GM21423 (cell line): ENCODE data around the gene TMEM59.
"Not testable (repeated sequence)": the region's sequence is repeated elsewhere in the genome, so short reads cannot be mapped to it uniquely, and the experiment has no call there.

Source experiments
- ATAC-seq: cut with Tn5 transposase; IDR thresholded peaks from one replicate; pipeline ENCODE4 v1.9.1; 2021; ENCODE audit warnings: mild to moderate bottlenecking, moderate library complexity; ENCODE audit not compliant: unreplicated experiment

TMEM59 gene

GRCh38 chr1:54013393-54014008 is 39.5 kb downstream of the TMEM59 start:
- ATAC-seq, result no peak

- ATAC-seq, result no peak
Observed at GRCh38 chr1:54012863-54013262, 40.1 kb downstream of the TMEM59 start.

GRCh38 chr1:54012008-54012325 is 41.0 kb downstream of the TMEM59 start:
- ATAC-seq, result no peak

GRCh38 chr1:54011316-54012007 is 41.5 kb downstream of the TMEM59 start:
- ATAC-seq, result no peak

GRCh38 chr1:54010415-54011117 is 42.4 kb downstream of the TMEM59 start:
- ATAC-seq, result no peak

- no peak for ATAC-seq
Observed at GRCh38 chr1:54009406-54009805, 43.6 kb downstream of the TMEM59 start.

DNA sequence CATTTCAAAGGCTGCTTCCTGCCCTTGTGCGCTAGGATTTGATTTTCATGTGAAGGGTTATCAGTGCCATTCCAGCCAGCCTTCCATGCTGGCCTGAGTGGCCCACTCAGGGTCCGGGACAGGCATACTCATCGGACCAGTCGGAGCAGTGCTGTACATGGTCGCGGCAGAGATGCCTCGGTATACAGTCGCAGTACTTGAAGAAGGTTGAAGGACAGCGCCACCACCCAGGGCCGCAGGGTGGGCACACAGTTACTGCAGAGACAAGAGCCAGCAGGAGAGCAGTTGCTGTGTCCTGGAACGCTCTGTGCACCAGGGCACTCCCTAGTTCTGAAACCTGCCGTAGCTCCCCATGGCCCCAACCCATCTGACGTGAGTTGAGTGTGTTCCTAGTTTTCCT is 44.1 kb downstream of the TMEM59 start:
- no peak for ATAC-seq

GRCh38 chr1:54007613-54008012 is 45.4 kb downstream of the TMEM59 start:
- no peak for ATAC-seq

- ATAC-seq, result no peak
Observed at GRCh38 chr1:54006508-54006907, 46.5 kb downstream of the TMEM59 start.

DNA sequence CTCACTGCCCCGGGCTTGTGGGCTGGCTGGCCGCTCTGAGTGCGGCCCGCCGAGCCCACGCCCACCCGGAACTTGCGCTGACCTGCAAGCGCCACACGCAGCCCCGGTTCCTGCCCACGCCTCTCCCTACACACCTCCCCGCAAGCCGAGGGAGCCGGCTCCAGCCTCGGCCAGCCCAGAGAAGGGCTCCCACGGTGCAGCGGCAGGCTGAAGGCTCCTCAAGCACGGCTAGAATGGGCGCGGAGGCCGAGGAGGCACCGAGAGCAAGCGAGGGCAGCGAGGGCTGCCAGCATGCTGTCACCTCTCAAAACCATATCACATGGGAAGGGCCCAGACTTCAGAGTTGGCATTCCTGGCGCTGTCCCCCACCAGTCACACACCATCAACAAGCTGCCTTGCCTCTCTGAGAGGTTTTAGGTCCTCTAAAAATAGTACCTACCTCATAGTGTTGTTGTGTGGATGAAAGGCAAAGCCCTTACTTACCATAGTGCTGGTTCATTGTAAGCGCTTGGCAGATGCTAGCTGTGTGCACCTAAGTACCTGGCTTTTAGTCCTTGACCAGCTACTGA is 48.4 kb downstream of the TMEM59 start:
- ATAC-seq, result no peak

DNA sequence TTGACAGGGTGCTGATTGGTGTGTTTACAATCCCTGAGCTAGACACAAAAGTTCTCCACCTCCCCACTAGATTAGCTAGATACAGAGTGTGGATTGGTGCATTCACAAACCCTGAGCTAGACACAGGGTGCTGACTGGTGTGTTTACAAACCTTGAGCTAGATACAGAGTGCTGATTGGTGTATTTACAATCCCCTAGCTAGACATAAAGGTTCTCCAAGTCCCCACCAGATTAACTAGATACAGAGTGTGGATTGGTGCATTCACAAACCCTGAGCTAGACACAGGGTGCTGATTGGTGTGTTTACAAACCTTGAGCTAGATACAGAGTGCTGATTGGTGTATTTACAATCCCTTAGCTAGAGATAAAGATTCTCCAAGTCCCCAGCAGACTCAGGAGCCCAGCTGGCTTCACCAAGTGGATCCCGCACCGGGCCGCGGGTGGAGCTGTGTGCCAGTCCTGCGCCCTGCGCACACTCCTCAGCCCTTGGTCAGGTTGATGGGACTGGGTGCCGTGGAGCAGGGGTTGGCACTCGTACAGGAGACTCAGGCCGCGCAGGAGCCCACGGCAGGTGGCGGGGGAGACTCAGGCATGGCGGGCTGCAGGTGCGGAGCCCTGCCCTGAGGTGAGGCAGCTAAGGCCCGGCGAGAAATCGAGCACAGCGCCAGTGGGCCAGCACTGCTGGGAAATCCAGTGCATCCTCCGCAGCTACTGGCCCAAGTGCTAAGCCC is 49.1 kb downstream of the TMEM59 start:
- ATAC-seq, result not testable (repeated sequence)

- no peak for ATAC-seq
Observed at GRCh38 chr1:54003249-54003646, 49.8 kb downstream of the TMEM59 start.

GRCh38 chr1:54002544-54003248 is 50.3 kb downstream of the TMEM59 start:
- ATAC-seq, result no peak

DNA sequence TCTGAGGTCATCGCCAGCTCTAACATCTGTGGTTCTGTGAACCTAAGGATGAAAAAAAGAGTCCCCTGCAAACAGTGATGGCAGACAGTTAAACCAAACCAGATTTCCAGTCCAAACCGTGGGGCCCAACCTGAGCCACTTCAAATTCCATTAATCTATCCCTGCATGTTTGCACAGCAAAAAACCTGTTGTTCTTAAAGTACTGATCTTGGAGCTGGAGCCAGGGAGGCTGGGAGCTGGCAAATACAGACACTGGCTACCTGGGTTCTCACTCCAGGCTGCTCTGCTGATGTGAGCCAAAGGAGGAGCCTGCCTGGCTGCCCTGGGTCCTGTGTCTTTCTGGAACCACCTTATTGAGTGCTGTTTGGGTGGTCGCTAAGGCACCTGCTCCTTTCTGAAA is 51.4 kb downstream of the TMEM59 start:
- no peak for ATAC-seq

DNA sequence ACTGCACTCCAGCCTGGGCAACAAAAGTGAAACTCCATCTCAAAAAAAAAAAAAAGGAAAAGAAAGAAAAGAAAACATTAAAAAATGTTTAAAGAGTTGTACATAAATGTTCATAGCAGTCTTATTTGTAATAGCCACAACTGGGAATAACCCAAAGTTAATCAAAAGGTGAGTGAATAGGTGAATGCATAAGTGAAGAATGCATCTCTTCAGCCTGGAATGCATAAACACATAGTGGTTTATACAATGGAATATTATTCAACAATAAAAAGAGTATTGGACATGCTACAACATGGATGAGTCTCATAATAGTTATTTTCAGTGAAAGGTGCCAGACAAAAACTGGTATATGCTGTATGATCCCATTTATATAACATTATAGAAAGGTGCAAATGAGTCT is 53.1 kb downstream of the TMEM59 start:
- no peak for ATAC-seq

DNA sequence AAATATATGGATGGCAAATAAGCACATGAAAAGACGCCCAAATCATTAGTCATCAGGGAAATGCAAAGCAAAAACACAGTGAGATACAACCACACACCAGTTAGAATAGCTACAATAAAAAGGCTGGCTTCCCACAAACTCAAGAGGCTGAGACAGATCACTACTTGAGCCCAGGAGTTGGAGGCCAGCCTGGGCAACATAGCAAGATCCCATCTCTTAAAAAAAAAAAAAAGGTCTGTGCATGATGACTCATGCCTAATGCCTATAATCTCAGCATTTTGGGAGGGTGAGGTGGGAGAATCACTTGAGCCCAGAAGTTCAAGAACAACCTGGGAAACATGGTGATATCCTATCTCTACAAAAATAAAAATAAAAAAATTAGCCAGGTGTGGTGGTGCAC is 54.8 kb downstream of the TMEM59 start:
- no peak for ATAC-seq

DNA sequence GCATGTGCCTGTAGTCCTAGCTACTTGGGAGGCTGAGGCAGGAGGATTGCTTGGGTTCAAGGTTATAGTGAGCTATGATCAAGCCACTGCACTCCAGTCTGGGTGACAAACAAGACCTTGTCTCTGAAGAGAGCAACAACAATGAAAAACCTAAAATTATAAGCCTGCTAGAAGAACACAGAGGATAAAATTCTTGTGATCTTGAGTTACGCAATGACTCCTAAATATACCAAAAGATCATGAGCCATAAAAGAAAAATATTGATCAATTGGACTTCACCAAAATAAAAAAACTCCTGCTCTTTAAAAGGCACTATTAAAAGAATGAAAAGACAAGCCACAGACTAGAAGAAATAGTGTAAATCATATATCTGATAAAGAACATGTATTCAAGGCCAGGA is 57.3 kb downstream of the TMEM59 start:
- no peak for ATAC-seq

DNA sequence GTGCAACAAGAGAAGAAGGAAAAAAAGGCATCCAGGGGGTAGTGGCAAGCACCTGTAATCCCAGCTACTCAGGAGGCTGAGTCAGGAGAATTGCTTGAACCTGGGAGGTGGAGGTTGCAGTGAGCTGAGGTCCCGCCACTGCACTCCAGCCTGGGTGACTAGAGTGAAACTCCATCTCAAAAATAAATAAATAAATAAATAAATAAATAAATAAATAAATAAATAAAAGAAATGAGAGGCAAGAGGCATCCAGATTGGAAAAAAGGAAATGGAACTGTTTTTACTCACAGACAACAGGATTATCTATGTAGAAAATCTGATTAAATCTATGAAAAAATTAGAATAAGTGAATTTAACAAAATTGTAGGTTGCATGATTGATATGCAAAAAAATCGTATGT is 58.5 kb downstream of the TMEM59 start:
- ATAC-seq, result not testable (repeated sequence)

- no peak for ATAC-seq
Observed at GRCh38 chr1:53992085-53992874, 60.7 kb downstream of the TMEM59 start.

GRCh38 chr1:53987880-53988279 is 65.1 kb downstream of the TMEM59 start:
- no peak for ATAC-seq
